HG03280 (cell line): ENCODE results near the gene COX8A.

Experiments
- ATAC-seq: cut with Tn5 transposase; IDR thresholded peaks from one replicate; pipeline ENCODE4 v1.9.1; 2021; ENCODE audit warnings: mild to moderate bottlenecking, moderate library complexity; ENCODE audit not compliant: unreplicated experiment

The COX8A gene

GRCh38 chr11:64001484-64002420 is 27.3 kb downstream of the COX8A start:
- no peak for ATAC-seq

GRCh38 chr11:64003807-64004589 is 29.6 kb downstream of the COX8A start:
- ATAC-seq = no peak

GRCh38 chr11:64004590-64004984 is 30.2 kb downstream of the COX8A start:
- ATAC-seq = no peak

GRCh38 chr11:64005691-64006090 is 31.3 kb downstream of the COX8A start:
- ATAC-seq = no peak

- ATAC-seq = no peak
Measured at GRCh38 chr11:64006398-64006797, 32.0 kb downstream of the COX8A start.

GRCh38 chr11:64007160-64007628 is 32.8 kb downstream of the COX8A start:
- no peak for ATAC-seq

- no peak for ATAC-seq
Measured at GRCh38 chr11:64007629-64008282, 33.3 kb downstream of the COX8A start.

GRCh38 chr11:64008283-64008913 is 34.0 kb downstream of the COX8A start:
- ATAC-seq = no peak

- ATAC-seq = no peak
Measured at GRCh38 chr11:64008914-64009633, 34.7 kb downstream of the COX8A start.

- ATAC-seq = no peak
Measured at GRCh38 chr11:64009710-64010109, 35.3 kb downstream of the COX8A start.

- ATAC-seq = no peak
Measured at GRCh38 chr11:64010783-64011182, 36.4 kb downstream of the COX8A start.

GRCh38 chr11:64011371-64011770 is 37.0 kb downstream of the COX8A start:
- no peak for ATAC-seq

- no peak for ATAC-seq
Measured at GRCh38 chr11:64013141-64013896, 38.9 kb downstream of the COX8A start.

GRCh38 chr11:64014356-64014755 is 39.9 kb downstream of the COX8A start:
- no peak for ATAC-seq

- ATAC-seq = no peak
Measured at GRCh38 chr11:64015510-64015909, 41.1 kb downstream of the COX8A start.

GRCh38 chr11:64015935-64016845 is 41.8 kb downstream of the COX8A start:
- ATAC-seq = no peak

- ATAC-seq = no peak
Measured at GRCh38 chr11:64017945-64018224, 43.5 kb downstream of the COX8A start.

- no peak for ATAC-seq
Measured at GRCh38 chr11:64018310-64018709, 43.9 kb downstream of the COX8A start.
